BLaER1 treated with 17β-estradiol and CSF1 and Interleukin-3, amounts not matched to agents 10 nM and 100 nM (cell line): ENCODE results near the gene C16orf95.

ENCODE experiments used
- H3K27ac ChIP-seq, 11 experiments: shearing (Covaris generic); formaldehyde crosslinking; 2 replicates each; pipeline ENCODE4 v1.8.1; 2022
- H3K27me3 ChIP-seq, 11 experiments: shearing (Covaris generic); formaldehyde crosslinking; 2 replicates each; pipeline ENCODE4 v1.8.1; 2022
- H3K36me3 ChIP-seq, 11 experiments: shearing (Covaris generic); formaldehyde crosslinking; 2 replicates each; pipeline ENCODE4 v1.8.1; 2022
- H3K4me1 ChIP-seq, 10 experiments: shearing (Covaris generic); formaldehyde crosslinking; 2 replicates each; pipeline ENCODE4 v1.8.1; 2022
- H3K4me2 ChIP-seq, 11 experiments: shearing (Covaris generic); formaldehyde crosslinking; 2 replicates each; pipeline ENCODE4 v1.8.1; 2022
- H3K4me3 ChIP-seq, 10 experiments: shearing (Covaris generic); formaldehyde crosslinking; 2 replicates each; pipeline ENCODE4 v1.8.1; 2022
- H3K9ac ChIP-seq, 11 experiments: shearing (Covaris generic); formaldehyde crosslinking; 2 replicates each; pipeline ENCODE4 v1.8.1; 2022
- H3K9me3 ChIP-seq, 11 experiments: shearing (Covaris generic); formaldehyde crosslinking; replicated peaks in 1 of 11; 2 replicates each; pipeline ENCODE4 v1.8.1; 2022
- H4K20me1 ChIP-seq, 11 experiments: shearing (Covaris generic); formaldehyde crosslinking; 2 replicates each; pipeline ENCODE4 v1.8.1; 2022
- Cebpa-rat ChIP-seq, 11 experiments: shearing (Covaris generic); IDR thresholded peaks; 2 replicates each; pipeline ENCODE4 v1.8.1; 2022

Gene C16orf95

DNA sequence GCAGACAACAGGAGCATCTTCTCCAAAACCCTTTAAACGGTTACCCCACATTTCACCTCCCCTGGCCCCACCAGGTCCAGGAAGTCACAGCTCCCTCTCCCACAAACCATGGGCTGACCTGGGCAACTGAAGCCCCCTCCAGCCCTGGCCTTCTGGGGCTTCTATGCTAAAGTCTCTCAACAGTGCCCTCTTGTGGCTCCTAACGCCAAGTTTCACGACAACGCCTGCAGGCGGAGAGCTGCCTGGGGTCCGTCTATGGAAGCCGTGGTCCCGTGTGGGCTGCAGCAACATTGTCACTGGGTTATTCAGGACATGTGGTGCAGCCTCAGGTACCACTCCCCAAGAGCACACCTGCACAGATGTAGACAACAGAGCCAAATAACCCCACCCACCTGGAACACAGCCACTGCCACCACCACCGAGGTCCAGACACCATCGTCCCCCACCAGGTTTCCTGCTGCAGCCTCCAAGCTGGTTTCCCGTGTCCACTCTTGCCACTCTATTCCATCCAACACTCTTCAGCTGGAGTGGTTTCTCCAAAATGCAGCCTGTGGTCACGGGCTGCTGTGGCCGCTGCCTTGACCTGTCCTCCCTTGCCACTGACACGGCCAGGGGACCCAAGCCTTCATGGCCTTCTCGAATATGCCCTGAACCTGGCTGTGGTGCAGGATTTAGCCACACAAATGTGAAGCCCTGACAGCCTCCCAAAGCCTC lies 19.1 kb downstream of the C16orf95 start:
- Histone ChIP-seq H3K27me3 (no peaks in the 10 kb centered on the region), H3K36me3 (no peaks in the 10 kb centered on the region), H3K4me1 (peaks cover under 1 to 43% (median 29%) of the 10 kb centered on the region in 10 experiments; a peak in 18 of 20 replicates), H3K27ac (peak overlapping the region in 5 of 11 experiments; percentile 42 to 74 (median 69); a peak in 5 of 22 replicates), H3K4me2 (peak overlapping the region in 7 of 11 experiments; percentile 38 to 64 (median 49); a peak in 12 of 22 replicates), H4K20me1 (peaks cover 0 to 12% (median 0%) of the 10 kb centered on the region in 11 experiments; a peak in 2 of 22 replicates), H3K9me3 (no peaks in the 10 kb centered on the region), H3K4me3 (no peak overlapping the region), H3K9ac (no peak overlapping the region)
- no peak for TF ChIP-seq Cebpa-rat (IDR thresholded peaks at IDR 0.05)

DNA sequence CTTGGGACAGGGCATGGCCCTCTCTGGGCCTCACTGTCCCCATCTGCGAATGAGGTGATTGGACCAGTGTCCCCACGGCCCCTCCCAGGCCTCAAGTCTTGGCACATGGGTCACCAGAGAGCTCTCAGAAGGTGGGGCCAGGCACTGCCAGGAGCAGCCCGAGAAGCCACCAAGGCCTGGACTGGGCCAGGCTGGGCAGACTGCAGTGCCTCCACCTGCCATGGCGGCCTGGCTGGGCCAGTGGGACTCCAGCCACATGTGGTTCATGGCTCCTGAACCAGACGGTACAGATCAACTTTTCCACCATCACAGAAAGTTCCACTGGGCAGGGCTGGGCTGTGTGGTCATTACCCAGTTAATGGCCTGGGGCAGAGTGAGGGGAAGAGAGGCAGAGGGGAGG lies 19.8 kb downstream of the C16orf95 start:
- Histone ChIP-seq H3K4me3 (no peak overlapping the region), H3K9ac (peak overlapping the region in 4 of 11 experiments; percentile 2 to 49 (median 28); a peak in 4 of 22 replicates), H3K36me3 (0 out of 22 replicates have a peak, but pooled peaks cover 0 to 1% (median 0%) of the 10 kb centered on the region in 11 experiments), H3K4me2 (peak overlapping the region in 9 of 11 experiments; percentile 29 to 64 (median 49); a peak in 16 of 22 replicates), H3K27ac (peak overlapping the region in 7 of 11 experiments; percentile 13 to 74 (median 65); a peak in 13 of 22 replicates), H3K27me3 (no peaks in the 10 kb centered on the region), H3K4me1 (peaks cover 0 to 42% (median 28%) of the 10 kb centered on the region in 10 experiments; a peak in 17 of 20 replicates), H3K9me3 (peaks cover 0 to 4% (median 2%) of the 10 kb centered on the region in 11 experiments; a peak in 15 of 22 replicates), H4K20me1 (peaks cover 0 to 12% (median 0%) of the 10 kb centered on the region in 11 experiments; a peak in 2 of 22 replicates)
- no peak for TF ChIP-seq Cebpa-rat (IDR thresholded peaks at IDR 0.05)

- H3K4me2 ChIP-seq = peak overlapping the region in 8 of 11 experiments; percentile 29 to 64 (median 52); a peak in 17 of 22 replicates
- TF ChIP-seq Cebpa-rat (IDR thresholded peaks at IDR 0.05) = no peak
- H3K9me3 ChIP-seq = peaks cover 0 to 15% (median 12%) of the 10 kb centered on the region in 11 experiments; a peak in 19 of 22 replicates
- H3K4me1 ChIP-seq = peaks cover 0 to 42% (median 28%) of the 10 kb centered on the region in 10 experiments; a peak in 17 of 20 replicates
- H3K4me3 ChIP-seq = no peak overlapping the region
- peak overlapping the region in 1 of 11 experiments; percentile 54; a peak in 1 of 22 replicates for H3K9ac ChIP-seq
- H3K27ac ChIP-seq = peak overlapping the region in 6 of 11 experiments; percentile 38 to 60 (median 54); a peak in 9 of 22 replicates
- H3K36me3 ChIP-seq = peaks cover 0 to 6% (median 0%) of the 10 kb centered on the region in 11 experiments; a peak in 1 of 22 replicates
- no peaks in the 10 kb centered on the region for H3K27me3 ChIP-seq
- H4K20me1 ChIP-seq = peaks cover 0 to 12% (median 0%) of the 10 kb centered on the region in 11 experiments; a peak in 2 of 22 replicates
Observed at GRCh38 chr16:87295661-87296531, 21.3 kb downstream of the C16orf95 start.

DNA sequence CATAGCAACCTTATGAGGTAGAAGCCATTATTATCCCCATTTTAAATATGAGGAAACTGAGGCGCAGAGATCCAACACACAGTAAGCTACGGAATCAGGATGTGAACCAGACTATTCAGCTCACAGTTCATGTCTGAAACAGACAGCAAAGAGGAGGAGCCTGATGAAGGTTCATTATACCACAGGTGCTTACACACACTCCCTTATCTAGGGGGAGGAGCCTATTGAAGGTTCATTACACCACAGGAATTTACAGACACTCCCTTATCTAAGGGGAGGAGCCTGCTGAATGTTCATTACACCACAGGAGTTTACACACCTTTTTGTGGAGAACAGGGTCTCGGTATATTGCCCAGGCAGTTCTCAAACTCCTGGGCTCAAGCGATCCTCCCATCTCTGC lies 21.9 kb downstream of the C16orf95 start:
- peaks cover 0 to 15% (median 12%) of the 10 kb centered on the region in 11 experiments; a peak in 19 of 22 replicates for H3K9me3 ChIP-seq
- H3K9ac ChIP-seq = no peak overlapping the region
- peaks cover 0 to 12% (median 0%) of the 10 kb centered on the region in 11 experiments; a peak in 2 of 22 replicates for H4K20me1 ChIP-seq
- no peaks in the 10 kb centered on the region for H3K27me3 ChIP-seq
- H3K4me2 ChIP-seq = peak overlapping the region in 1 of 11 experiments; percentile 56; a peak in 1 of 22 replicates
- no peak overlapping the region for H3K4me3 ChIP-seq
- TF ChIP-seq Cebpa-rat (IDR thresholded peaks at IDR 0.05) = no peak
- no peak overlapping the region for H3K27ac ChIP-seq
- H3K4me1 ChIP-seq = peaks cover 0 to 42% (median 28%) of the 10 kb centered on the region in 10 experiments; a peak in 17 of 20 replicates
- H3K36me3 ChIP-seq = peaks cover 0 to 6% (median 0%) of the 10 kb centered on the region in 11 experiments; a peak in 1 of 22 replicates

DNA sequence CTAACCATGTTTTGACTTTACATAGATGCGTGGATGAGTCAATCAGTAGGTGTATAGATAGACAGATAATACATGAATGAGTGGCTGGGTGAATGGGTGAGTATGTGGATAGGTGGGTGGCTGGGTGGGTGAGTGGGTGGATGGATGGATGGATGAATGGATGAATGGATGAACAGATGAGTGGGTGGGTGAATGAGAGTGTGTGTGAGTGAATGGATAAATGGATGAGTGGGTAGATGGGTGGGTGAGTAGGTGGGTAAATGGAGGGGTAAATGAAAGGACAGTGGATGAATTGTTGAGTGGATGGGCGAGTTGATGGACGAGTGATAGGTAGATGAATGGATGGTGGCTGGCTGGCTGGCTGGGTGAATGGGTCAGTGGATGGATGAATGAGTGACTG lies 23.2 kb downstream of the C16orf95 start:
- no peak overlapping the region for H3K9ac ChIP-seq
- H3K4me1 ChIP-seq = peaks cover 0 to 37% (median 25%) of the 10 kb centered on the region in 10 experiments; a peak in 18 of 20 replicates
- H3K27me3 ChIP-seq = no peaks in the 10 kb centered on the region
- peaks cover 0 to 15% (median 12%) of the 10 kb centered on the region in 11 experiments; a peak in 19 of 22 replicates for H3K9me3 ChIP-seq
- no peak overlapping the region for H3K4me3 ChIP-seq
- H3K36me3 ChIP-seq = peaks cover 0 to 6% (median 0%) of the 10 kb centered on the region in 11 experiments; a peak in 1 of 22 replicates
- peaks cover 0 to 9% (median 0%) of the 10 kb centered on the region in 11 experiments; a peak in 2 of 22 replicates for H4K20me1 ChIP-seq
- no peak overlapping the region for H3K27ac ChIP-seq
- TF ChIP-seq Cebpa-rat (IDR thresholded peaks at IDR 0.05) = no peak
- H3K4me2 ChIP-seq = no peak overlapping the region

DNA sequence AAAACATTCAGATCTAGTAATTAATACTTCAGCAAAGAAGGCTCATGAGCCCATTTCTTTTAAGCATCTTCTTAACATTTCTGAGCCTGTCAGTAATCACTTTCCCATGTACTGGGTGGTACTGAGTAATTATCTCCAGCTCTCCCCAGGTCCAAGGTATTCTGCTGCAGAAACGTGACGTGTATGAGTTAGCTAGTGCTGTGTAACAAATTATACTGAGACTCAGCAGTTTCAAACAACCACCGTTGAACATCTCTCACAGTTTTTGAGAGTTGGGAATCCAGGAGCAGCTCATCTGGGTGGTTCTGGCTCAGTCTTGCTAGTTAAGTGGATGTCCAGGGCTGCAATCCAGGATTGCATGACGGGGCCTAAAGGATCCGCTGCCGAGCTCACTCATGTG lies 25.2 kb downstream of the C16orf95 start:
- no peaks in the 10 kb centered on the region for H4K20me1 ChIP-seq
- no peak overlapping the region for H3K4me2 ChIP-seq
- peaks cover 0 to 28% (median 16%) of the 10 kb centered on the region in 10 experiments; a peak in 18 of 20 replicates for H3K4me1 ChIP-seq
- TF ChIP-seq Cebpa-rat (IDR thresholded peaks at IDR 0.05) = no peak
- no peaks in the 10 kb centered on the region for H3K27me3 ChIP-seq
- peaks cover 0 to 6% (median 0%) of the 10 kb centered on the region in 11 experiments; a peak in 1 of 22 replicates for H3K36me3 ChIP-seq
- H3K9me3 ChIP-seq = peaks cover 11 to 26% (median 20%) of the 10 kb centered on the region in 11 experiments; a peak in 20 of 22 replicates
- no peak overlapping the region for H3K4me3 ChIP-seq
- no peak overlapping the region for H3K27ac ChIP-seq
- no peak overlapping the region for H3K9ac ChIP-seq

GRCh38 chr16:87288753-87289362 lies 28.3 kb downstream of the C16orf95 start:
- H3K27ac ChIP-seq = no peak overlapping the region
- peaks cover 16 to 37% (median 22%) of the 10 kb centered on the region in 11 experiments; a peak in 20 of 22 replicates for H3K9me3 ChIP-seq
- H3K36me3 ChIP-seq = peaks cover 0 to 6% (median 0%) of the 10 kb centered on the region in 11 experiments; a peak in 1 of 22 replicates
- TF ChIP-seq Cebpa-rat (IDR thresholded peaks at IDR 0.05) = no peak
- no peak overlapping the region for H3K4me2 ChIP-seq
- peaks cover 0 to 9% (median 6%) of the 10 kb centered on the region in 10 experiments; a peak in 8 of 20 replicates for H3K4me1 ChIP-seq
- no peaks in the 10 kb centered on the region for H4K20me1 ChIP-seq
- H3K4me3 ChIP-seq = no peak overlapping the region
- no peak overlapping the region for H3K9ac ChIP-seq
- H3K27me3 ChIP-seq = no peaks in the 10 kb centered on the region
